OCI-LY7 (cell line): ENCODE measurements around the gene TAS2R1.

ENCODE experiments used
- CTCF ChIP-seq: fragments of 200-600 bp; sonication (generic); conservative IDR thresholded peaks from 2 replicates; pipeline ENCODE4 v1.5.1; 2014; ENCODE audit warnings: mild to moderate bottlenecking, antibody characterized with exemption, low read length, moderate library complexity, mixed read lengths
- EZH2phosphoT487 ChIP-seq: fragments of 200-600 bp; sonication (generic); IDR thresholded peaks from 2 replicates; pipeline ENCODE4 v1.6.1; 2018; ENCODE audit warnings: low read depth, borderline replicate concordance, mild to moderate bottlenecking, mixed run types, antibody characterized with exemption, low read length, moderate library complexity, mixed read lengths

DNA sequence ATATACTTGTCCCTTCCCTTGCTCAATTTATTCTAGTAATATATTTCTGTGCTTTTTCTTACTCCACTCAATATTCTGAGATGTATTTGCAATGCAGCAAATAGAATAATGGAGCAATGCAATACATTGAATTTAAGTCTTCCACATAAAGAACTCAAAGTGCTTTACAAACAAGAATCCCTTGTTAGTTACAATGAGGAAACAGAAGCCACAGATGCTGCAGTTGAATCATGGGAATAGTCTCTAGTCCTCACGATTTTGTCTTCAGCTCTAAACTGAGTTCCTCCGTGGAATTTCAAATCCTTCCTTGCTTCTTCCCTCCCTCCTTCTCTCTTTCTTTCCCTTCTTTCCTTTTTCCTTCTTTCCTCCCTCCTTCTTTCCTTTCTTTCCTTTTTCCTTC is 12.5 kb upstream of the TAS2R1 start:
- TF ChIP-seq CTCF (no peak), EZH2phosphoT487 (no peak)
